Measurements from ENCODE around the gene BCL2L1. TPM values are rescaled to one million over a fixed set of nuclear protein-coding genes. Genes with fewer than 3 reads are reported as not detected.
"Not testable (repeated sequence)": the region's sequence is repeated elsewhere in the genome, so short reads cannot be mapped to it uniquely, and the experiment has no call there.

The BCL2L1 gene
- polyA plus RNA-seq, 2 donors = 60.0 to 80.9 TPM

DNA sequence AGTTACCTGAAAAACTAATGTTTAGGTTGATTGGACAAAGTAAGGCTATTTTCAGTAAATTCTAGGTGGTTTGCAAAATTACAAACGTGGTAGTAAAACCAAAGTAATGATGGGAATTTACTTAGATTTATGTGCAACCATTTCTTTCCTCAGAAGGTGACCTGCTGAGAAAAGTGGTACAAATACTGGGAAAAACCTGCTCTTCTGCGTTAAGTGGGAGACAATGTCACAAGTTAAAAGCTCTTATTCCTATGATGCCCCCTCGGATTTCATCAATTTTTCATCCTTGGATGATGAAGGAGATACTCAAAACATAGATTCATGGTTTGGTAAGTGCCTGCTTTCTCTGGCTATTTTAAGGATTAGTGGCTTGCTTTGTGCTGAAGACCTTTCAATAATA is 34.6 kb upstream of the BCL2L1 start:
- 94 to 95% methylated on average over 3 of the region's 3 CpGs for WGBS, 2 donors
- Histone ChIP-seq H3K9me3 (ENCODE audit: control insufficient read depth in 2 of 2, insufficient read depth in 1 of 2, low read depth in 1 of 2, low read length in 1 of 2) (no peaks in the 10 kb centered on the region), H3K27me3 (ENCODE audit: control insufficient read depth in 1 of 2, insufficient read depth in 2 of 2, low read length in 2 of 2) (no peaks in the 10 kb centered on the region), H3K4me1 (ENCODE audit: control insufficient read depth in 2 of 2, insufficient read depth in 2 of 2, low read length in 1 of 2) (no peaks in the 10 kb centered on the region), H3K4me3 (ENCODE audit: low read depth in 1 of 2, low read length in 2 of 2) (no peak overlapping the region), H3K36me3 (ENCODE audit: control insufficient read depth in 2 of 2, insufficient read depth in 2 of 2, low read length in 1 of 2) (no peaks in the 10 kb centered on the region), H3K27ac (ENCODE audit: low read depth in 2 of 2, low read length in 1 of 2) (no peak overlapping the region)

DNA sequence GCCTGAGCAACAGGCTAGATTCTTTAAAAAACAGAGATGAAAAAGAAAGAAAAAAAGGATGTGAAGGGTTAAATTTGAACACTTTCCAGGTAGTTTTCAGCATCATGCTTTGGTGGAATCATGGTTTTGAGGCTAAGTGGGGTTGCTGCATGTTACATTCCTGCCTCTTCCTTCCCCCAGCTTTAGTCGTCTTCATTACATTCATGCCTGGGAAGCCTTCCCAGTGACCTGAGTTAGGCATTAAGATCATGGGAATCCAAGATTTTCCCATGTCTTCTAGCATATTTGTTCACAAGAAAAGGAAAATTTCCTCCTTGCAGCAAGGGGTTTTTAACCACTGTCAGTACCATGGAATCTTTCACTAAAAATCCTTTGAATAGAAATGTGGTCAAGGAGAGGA is 28.5 kb upstream of the BCL2L1 start:
- Histone ChIP-seq H3K4me3 (ENCODE audit: low read depth in 1 of 2, low read length in 2 of 2) (no peak overlapping the region), H3K9me3 (ENCODE audit: control insufficient read depth in 2 of 2, insufficient read depth in 1 of 2, low read depth in 1 of 2, low read length in 1 of 2) (no peaks in the 10 kb centered on the region), H3K27ac (ENCODE audit: low read depth in 2 of 2, low read length in 1 of 2) (no peak overlapping the region), H3K36me3 (ENCODE audit: control insufficient read depth in 2 of 2, insufficient read depth in 2 of 2, low read length in 1 of 2) (no peaks in the 10 kb centered on the region), H3K4me1 (ENCODE audit: control insufficient read depth in 2 of 2, insufficient read depth in 2 of 2, low read length in 1 of 2) (no peaks in the 10 kb centered on the region), H3K27me3 (ENCODE audit: control insufficient read depth in 1 of 2, insufficient read depth in 2 of 2, low read length in 2 of 2) (no peaks in the 10 kb centered on the region)
- WGBS, 2 donors = 64 to 71% methylated on average over 1 of the region's 1 CpG

DNA sequence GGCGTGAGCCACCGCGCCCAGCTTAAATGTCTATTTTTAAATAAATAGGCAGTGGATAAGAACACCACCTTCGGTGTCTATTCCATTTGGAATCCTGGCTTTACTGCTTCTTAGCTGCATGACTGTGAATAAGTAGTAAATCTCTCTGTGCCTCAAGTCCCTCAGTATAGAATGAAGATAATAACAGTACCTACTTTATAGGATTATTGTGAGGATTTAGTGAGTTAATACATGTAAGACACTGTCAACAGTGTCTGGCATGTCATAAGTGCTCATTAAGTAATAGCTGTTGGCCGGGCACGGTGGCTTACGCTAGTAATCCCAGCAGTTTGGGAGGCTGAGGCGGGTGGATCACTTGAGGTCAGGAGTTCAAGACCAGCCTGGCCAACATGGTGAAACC is 26.6 kb upstream of the BCL2L1 start:
- WGBS, 2 donors = 74 to 83% methylated on average over 8 of the region's 8 CpGs
- H3K27me3 ChIP-seq (ENCODE audit: control insufficient read depth in 1 of 2, insufficient read depth in 2 of 2, low read length in 2 of 2) = no peaks in the 10 kb centered on the region
- no peaks in the 10 kb centered on the region for H3K9me3 ChIP-seq (ENCODE audit: control insufficient read depth in 2 of 2, insufficient read depth in 1 of 2, low read depth in 1 of 2, low read length in 1 of 2)
- H3K4me1 ChIP-seq (ENCODE audit: control insufficient read depth in 2 of 2, insufficient read depth in 2 of 2, low read length in 1 of 2) = no peaks in the 10 kb centered on the region
- no peaks in the 10 kb centered on the region for H3K36me3 ChIP-seq (ENCODE audit: control insufficient read depth in 2 of 2, insufficient read depth in 2 of 2, low read length in 1 of 2)
- H3K27ac ChIP-seq (ENCODE audit: low read depth in 2 of 2, low read length in 1 of 2) = no peak overlapping the region
- H3K4me3 ChIP-seq (ENCODE audit: low read depth in 1 of 2, low read length in 2 of 2) = no peak overlapping the region

GRCh38 chr20:31747640-31748039 is 25.0 kb upstream of the BCL2L1 start:
- WGBS, 2 donors = 57 to 60% methylated on average over 5 of the region's 5 CpGs
- no peaks in the 10 kb centered on the region for H3K9me3 ChIP-seq (ENCODE audit: control insufficient read depth in 2 of 2, insufficient read depth in 1 of 2, low read depth in 1 of 2, low read length in 1 of 2)
- no peak overlapping the region for H3K4me3 ChIP-seq (ENCODE audit: low read depth in 1 of 2, low read length in 2 of 2)
- no peaks in the 10 kb centered on the region for H3K36me3 ChIP-seq (ENCODE audit: control insufficient read depth in 2 of 2, insufficient read depth in 2 of 2, low read length in 1 of 2)
- H3K27me3 ChIP-seq (ENCODE audit: control insufficient read depth in 1 of 2, insufficient read depth in 2 of 2, low read length in 2 of 2) = no peaks in the 10 kb centered on the region
- no peak overlapping the region for H3K27ac ChIP-seq (ENCODE audit: low read depth in 2 of 2, low read length in 1 of 2)
- no peaks in the 10 kb centered on the region for H3K4me1 ChIP-seq (ENCODE audit: control insufficient read depth in 2 of 2, insufficient read depth in 2 of 2, low read length in 1 of 2)

GRCh38 chr20:31747028-31747427 is 24.4 kb upstream of the BCL2L1 start:
- 87 to 91% methylated on average over 14 of the region's 14 CpGs for WGBS, 2 donors
- not testable (repeated sequence) for H3K4me3 ChIP-seq (ENCODE audit: low read depth in 1 of 2, low read length in 2 of 2); H3K27me3 ChIP-seq (ENCODE audit: control insufficient read depth in 1 of 2, insufficient read depth in 2 of 2, low read length in 2 of 2); H3K27ac ChIP-seq (ENCODE audit: low read depth in 2 of 2, low read length in 1 of 2); H3K9me3 ChIP-seq (ENCODE audit: control insufficient read depth in 2 of 2, insufficient read depth in 1 of 2, low read depth in 1 of 2, low read length in 1 of 2); H3K4me1 ChIP-seq (ENCODE audit: control insufficient read depth in 2 of 2, insufficient read depth in 2 of 2, low read length in 1 of 2); H3K36me3 ChIP-seq (ENCODE audit: control insufficient read depth in 2 of 2, insufficient read depth in 2 of 2, low read length in 1 of 2)

DNA sequence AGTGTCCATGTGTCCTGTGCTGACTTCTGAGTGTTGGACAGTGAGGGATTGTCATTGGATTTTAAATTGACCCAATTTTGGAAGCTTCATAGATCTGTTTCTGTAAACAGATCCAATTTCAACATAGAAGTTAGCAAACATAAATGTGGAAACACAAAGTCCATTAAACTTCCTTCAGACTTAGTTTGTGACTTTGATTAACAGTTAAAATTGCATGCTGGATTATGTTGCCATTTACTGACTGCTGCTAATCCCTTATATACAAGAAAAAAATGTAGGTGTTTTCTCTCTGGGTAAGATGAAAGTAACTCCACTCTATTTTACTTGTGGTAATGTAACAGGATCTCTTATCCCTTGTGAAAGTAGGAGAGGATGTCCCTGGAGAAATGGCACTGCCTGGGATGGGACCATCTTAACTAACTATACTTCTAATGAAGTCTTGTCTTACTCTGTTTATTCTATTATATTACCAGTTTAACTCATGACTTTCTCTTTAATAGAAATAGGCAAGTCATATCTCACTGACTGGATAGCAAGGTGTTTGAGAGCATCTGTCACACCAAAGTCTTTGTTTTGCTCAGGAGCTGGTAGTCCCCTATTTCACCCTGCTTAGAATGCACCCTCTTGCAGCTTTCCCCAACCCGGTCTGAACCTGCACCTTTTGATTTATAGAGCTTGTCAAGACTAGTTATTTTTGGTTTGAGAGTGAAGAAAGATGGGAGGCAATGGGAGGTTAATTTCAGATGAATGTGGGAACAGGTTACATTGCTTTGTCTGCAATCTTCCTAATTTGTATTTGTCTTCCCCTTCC is 23.6 kb upstream of the BCL2L1 start:
- H3K4me3 ChIP-seq (ENCODE audit: low read depth in 1 of 2, low read length in 2 of 2) = no peak overlapping the region
- H3K9me3 ChIP-seq (ENCODE audit: control insufficient read depth in 2 of 2, insufficient read depth in 1 of 2, low read depth in 1 of 2, low read length in 1 of 2) = no peaks in the 10 kb centered on the region
- no peak overlapping the region for H3K27ac ChIP-seq (ENCODE audit: low read depth in 2 of 2, low read length in 1 of 2)
- H3K36me3 ChIP-seq (ENCODE audit: control insufficient read depth in 2 of 2, insufficient read depth in 2 of 2, low read length in 1 of 2) = no peaks in the 10 kb centered on the region
- 15 to 28% methylated on average over 1 of the region's 1 CpG for WGBS, 2 donors
- no peaks in the 10 kb centered on the region for H3K27me3 ChIP-seq (ENCODE audit: control insufficient read depth in 1 of 2, insufficient read depth in 2 of 2, low read length in 2 of 2)
- H3K4me1 ChIP-seq (ENCODE audit: control insufficient read depth in 2 of 2, insufficient read depth in 2 of 2, low read length in 1 of 2) = no peaks in the 10 kb centered on the region

GRCh38 chr20:31740656-31741323 is 18.1 kb upstream of the BCL2L1 start:
- no peak overlapping the region for H3K27ac ChIP-seq (ENCODE audit: low read depth in 2 of 2, low read length in 1 of 2)

GRCh38 chr20:31740208-31740607 is 17.5 kb upstream of the BCL2L1 start:
- H3K4me3 ChIP-seq (ENCODE audit: low read depth in 1 of 2, low read length in 2 of 2) = peak overlapping the region in 1 of 2 donors; percentile 77
- no peaks in the 10 kb centered on the region for H3K27me3 ChIP-seq (ENCODE audit: control insufficient read depth in 1 of 2, insufficient read depth in 2 of 2, low read length in 2 of 2)
- H3K27ac ChIP-seq (ENCODE audit: low read depth in 2 of 2, low read length in 1 of 2) = no peak overlapping the region
- 3 to 8% methylated on average over 1 of the region's 1 CpG for WGBS, 2 donors
- no peaks in the 10 kb centered on the region for H3K4me1 ChIP-seq (ENCODE audit: control insufficient read depth in 2 of 2, insufficient read depth in 2 of 2, low read length in 1 of 2)
- H3K36me3 ChIP-seq (ENCODE audit: control insufficient read depth in 2 of 2, insufficient read depth in 2 of 2, low read length in 1 of 2) = no peaks in the 10 kb centered on the region
- H3K9me3 ChIP-seq (ENCODE audit: control insufficient read depth in 2 of 2, insufficient read depth in 1 of 2, low read depth in 1 of 2, low read length in 1 of 2) = no peaks in the 10 kb centered on the region

More at GRCh38 chr20:31740656-31741323, 18.1 kb upstream of the BCL2L1 start:
- no peaks in the 10 kb centered on the region for H3K4me1 ChIP-seq (ENCODE audit: control insufficient read depth in 2 of 2, insufficient read depth in 2 of 2, low read length in 1 of 2)
- H3K9me3 ChIP-seq (ENCODE audit: control insufficient read depth in 2 of 2, insufficient read depth in 1 of 2, low read depth in 1 of 2, low read length in 1 of 2) = no peaks in the 10 kb centered on the region
- H3K27me3 ChIP-seq (ENCODE audit: control insufficient read depth in 1 of 2, insufficient read depth in 2 of 2, low read length in 2 of 2) = no peaks in the 10 kb centered on the region
- 68 to 79% methylated on average over 1 of the region's 1 CpG for WGBS, 2 donors
- no peaks in the 10 kb centered on the region for H3K36me3 ChIP-seq (ENCODE audit: control insufficient read depth in 2 of 2, insufficient read depth in 2 of 2, low read length in 1 of 2)
- peak overlapping the region in 1 of 2 donors; percentile 77 for H3K4me3 ChIP-seq (ENCODE audit: low read depth in 1 of 2, low read length in 2 of 2)

GRCh38 chr20:31739550-31739977 is 16.9 kb upstream of the BCL2L1 start:
- Histone ChIP-seq H3K27me3 (ENCODE audit: control insufficient read depth in 1 of 2, insufficient read depth in 2 of 2, low read length in 2 of 2) (no peaks in the 10 kb centered on the region), H3K9me3 (ENCODE audit: control insufficient read depth in 2 of 2, insufficient read depth in 1 of 2, low read depth in 1 of 2, low read length in 1 of 2) (no peaks in the 10 kb centered on the region), H3K4me1 (ENCODE audit: control insufficient read depth in 2 of 2, insufficient read depth in 2 of 2, low read length in 1 of 2) (no peaks in the 10 kb centered on the region), H3K36me3 (ENCODE audit: control insufficient read depth in 2 of 2, insufficient read depth in 2 of 2, low read length in 1 of 2) (no peaks in the 10 kb centered on the region), H3K27ac (ENCODE audit: low read depth in 2 of 2, low read length in 1 of 2) (peak overlapping the region; percentile 74), H3K4me3 (ENCODE audit: low read depth in 1 of 2, low read length in 2 of 2) (peak overlapping the region; percentile 77 to 90)
- 0 to 1% methylated on average over 11 of the region's 11 CpGs for WGBS, 2 donors

All from esophagus (tissue), 2 donors.